GM12801 (cell line): Measurements from ENCODE around the gene SLC22A15.

Experiments
- CTCF ChIP-seq: IDR thresholded peaks from one replicate; pipeline ENCODE4 v1.5.1; 2011; ENCODE audit warnings: control low read depth; ENCODE audit not compliant: insufficient read length; ENCODE audit errors: extremely low read depth

SLC22A15 gene

GRCh38 chr1:115975569-115976061 is 698 bp upstream of the SLC22A15 start:
- no peak for TF ChIP-seq CTCF

- TF ChIP-seq CTCF: no peak
Observed at GRCh38 chr1:115976921-115977498, 697 bp downstream of the SLC22A15 start.

- no peak for TF ChIP-seq CTCF
Observed at GRCh38 chr1:115977499-115978258, 1.4 kb downstream of the SLC22A15 start.

- TF ChIP-seq CTCF: no peak
Observed at GRCh38 chr1:115978292-115978941, 2.1 kb downstream of the SLC22A15 start.

- TF ChIP-seq CTCF: no peak
Observed at GRCh38 chr1:115980156-115980555, 3.8 kb downstream of the SLC22A15 start.

GRCh38 chr1:115980998-115981993 is 5.0 kb downstream of the SLC22A15 start:
- no peak for TF ChIP-seq CTCF
